Measurements from ENCODE around the gene MEA1.

Gene MEA1

GRCh38 chr6:42963179-42963854 is 50.4 kb downstream of the MEA1 start:
- intact Hi-C loops (cut with DNase I; ENCODE audit: low total_unique reads): no loop called here
- no peak for DNase-seq
- Histone ChIP-seq H3K27ac (no peak overlapping the region), H3K36me3 (peaks cover 26 to 63% (median 49%) of the 10 kb centered on the region in 3 donors), H3K4me3 (no peak overlapping the region), H3K27me3 (no peaks in the 10 kb centered on the region), H3K9me3 (no peaks in the 10 kb centered on the region), H3K4me1 (peaks cover 6 to 20% (median 11%) of the 10 kb centered on the region in 4 donors)
- no peak for TF ChIP-seq CTCF (IDR thresholded peaks at IDR 0.05)

GRCh38 chr6:42962502-42963178 is 51.1 kb downstream of the MEA1 start:
- no peak for DNase-seq
- no peak for TF ChIP-seq CTCF (IDR thresholded peaks at IDR 0.05)

GRCh38 chr6:42962096-42962495 is 51.6 kb downstream of the MEA1 start:
- Histone ChIP-seq H3K27me3 (no peaks in the 10 kb centered on the region), H3K4me1 (peaks cover 6 to 20% (median 11%) of the 10 kb centered on the region in 4 donors), H3K4me3 (no peak overlapping the region), H3K36me3 (peaks cover 14 to 51% (median 37%) of the 10 kb centered on the region in 3 donors), H3K27ac (no peak overlapping the region), H3K9me3 (no peaks in the 10 kb centered on the region)
- DNase-seq: no peak
- TF ChIP-seq CTCF (IDR thresholded peaks at IDR 0.05): no peak
- intact Hi-C loops (cut with DNase I; ENCODE audit: low total_unique reads): no loop called here

More at GRCh38 chr6:42962502-42963178, 51.1 kb downstream of the MEA1 start:
- Histone ChIP-seq H3K27me3 (no peaks in the 10 kb centered on the region), H3K27ac (no peak overlapping the region), H3K36me3 (peaks cover 19 to 56% (median 42%) of the 10 kb centered on the region in 3 donors), H3K4me1 (peaks cover 6 to 20% (median 11%) of the 10 kb centered on the region in 4 donors), H3K9me3 (no peaks in the 10 kb centered on the region), H3K4me3 (no peak overlapping the region)
- intact Hi-C loops (cut with DNase I; ENCODE audit: low total_unique reads): no loop called here

Measured in tibial artery (tissue), 4 donors.